ENCODE data around the gene SPOCK2. TPM values are rescaled to one million over a fixed set of nuclear protein-coding genes. Genes with fewer than 3 reads are reported as not detected.

Gene SPOCK2
- total RNA-seq, 1 donor from 2014 or later: 0.54 TPM

- DNase-seq (ENCODE audit: extremely low spot score, unreplicated experiment): peak; percentile 78
- no peaks in the 10 kb centered on the region for H3K36me3 Mint-ChIP-seq (ENCODE audit: unreplicated experiment)
Observed at GRCh38 chr10:72080042-72080975, 8.0 kb downstream of the SPOCK2 start.

GRCh38 chr10:72079356-72079755 is 9.0 kb downstream of the SPOCK2 start:
- Mint-ChIP-seq H3K27me3 (ENCODE audit: unreplicated experiment) (peaks cover 4% of the 10 kb centered on the region), H3K27ac (ENCODE audit: unreplicated experiment) (no peak overlapping the region), H3K4me1 (ENCODE audit: unreplicated experiment) (peaks cover 2% of the 10 kb centered on the region), H3K36me3 (ENCODE audit: unreplicated experiment) (no peaks in the 10 kb centered on the region), H3K9me3 (ENCODE audit: unreplicated experiment) (no peaks in the 10 kb centered on the region), H3K4me3 (ENCODE audit: unreplicated experiment) (no peak overlapping the region)
- DNase-seq (ENCODE audit: extremely low spot score, unreplicated experiment): no peak
- no peak for TF ChIP-seq CTCF (IDR thresholded peaks at IDR 0.05)

More at GRCh38 chr10:72080042-72080975, 8.0 kb downstream of the SPOCK2 start:
- no peak for TF ChIP-seq CTCF (IDR thresholded peaks at IDR 0.05)
- peaks cover 2% of the 10 kb centered on the region for H3K4me1 Mint-ChIP-seq (ENCODE audit: unreplicated experiment)
- H3K27ac Mint-ChIP-seq (ENCODE audit: unreplicated experiment): no peak overlapping the region
- peaks cover 4% of the 10 kb centered on the region for H3K27me3 Mint-ChIP-seq (ENCODE audit: unreplicated experiment)
- no peaks in the 10 kb centered on the region for H3K9me3 Mint-ChIP-seq (ENCODE audit: unreplicated experiment)
- no peak overlapping the region for H3K4me3 Mint-ChIP-seq (ENCODE audit: unreplicated experiment)

GRCh38 chr10:72077275-72077990 is 10.9 kb downstream of the SPOCK2 start:
- DNase-seq (ENCODE audit: extremely low spot score, unreplicated experiment): no peak
- H3K27ac Mint-ChIP-seq (ENCODE audit: unreplicated experiment): no peak overlapping the region
- TF ChIP-seq CTCF (IDR thresholded peaks at IDR 0.05): no peak
- peaks cover 4% of the 10 kb centered on the region for H3K27me3 Mint-ChIP-seq (ENCODE audit: unreplicated experiment)
- no peak overlapping the region for H3K4me3 Mint-ChIP-seq (ENCODE audit: unreplicated experiment)
- H3K4me1 Mint-ChIP-seq (ENCODE audit: unreplicated experiment): peaks cover 2% of the 10 kb centered on the region
- H3K9me3 Mint-ChIP-seq (ENCODE audit: unreplicated experiment): no peaks in the 10 kb centered on the region
- no peaks in the 10 kb centered on the region for H3K36me3 Mint-ChIP-seq (ENCODE audit: unreplicated experiment)

- peaks cover under 1% of the 10 kb centered on the region for H3K9me3 Mint-ChIP-seq (ENCODE audit: unreplicated experiment)
- peaks cover 2% of the 10 kb centered on the region for H3K4me1 Mint-ChIP-seq (ENCODE audit: unreplicated experiment)
- TF ChIP-seq CTCF (IDR thresholded peaks at IDR 0.05): no peak
- no peak overlapping the region for H3K4me3 Mint-ChIP-seq (ENCODE audit: unreplicated experiment)
- DNase-seq (ENCODE audit: extremely low spot score, unreplicated experiment): no peak
- H3K36me3 Mint-ChIP-seq (ENCODE audit: unreplicated experiment): no peaks in the 10 kb centered on the region
- H3K27ac Mint-ChIP-seq (ENCODE audit: unreplicated experiment): no peak overlapping the region
- peaks cover 4% of the 10 kb centered on the region for H3K27me3 Mint-ChIP-seq (ENCODE audit: unreplicated experiment)
Observed at GRCh38 chr10:72076756-72077155, 11.6 kb downstream of the SPOCK2 start.
